T-helper 2 cell treated with Interferon-gamma antibody and Interleukin-4, amounts not matched to agents 100 ng/mL and 5 ng/mL, for 36 hours (primary cell): ENCODE results near the gene NIPAL3. TPM values are rescaled to one million over a fixed set of nuclear protein-coding genes. Genes with fewer than 3 reads are reported as not detected.
"Not testable (repeated sequence)": the region's sequence is repeated elsewhere in the genome, so short reads cannot be mapped to it uniquely, and the experiment has no call there.

Experiments used
- intact Hi-C: fragments of 100-400 bp; cut with micrococcal nuclease; formaldehyde crosslinking; loops from one replicate; pipeline ENCODE4 v1.15.1; 2023
- total RNA-seq: library from RNA; stranded (reverse); gene quantifications from 2 replicates; pipeline ENCODE4 v1.2.3, GENCODE V29; 2022

Gene NIPAL3
- total RNA-seq, 1 donor from 2014 or later, result 33.0 TPM

GRCh38 chr1:24486331-24487065 is 70.9 kb downstream of the NIPAL3 start:
- intact Hi-C loops, result loop anchor here (1.0 to 10.0 kb wide), 2 partner anchors 16 to 48 kb away; partner anchors contain the start of gene RCAN3

GRCh38 chr1:24487455-24487854 is 71.9 kb downstream of the NIPAL3 start:
- intact Hi-C loops, result loop anchor here (10.0 kb wide), 1 partner anchor 47 kb away; no protein-coding TSS in a partner anchor

DNA sequence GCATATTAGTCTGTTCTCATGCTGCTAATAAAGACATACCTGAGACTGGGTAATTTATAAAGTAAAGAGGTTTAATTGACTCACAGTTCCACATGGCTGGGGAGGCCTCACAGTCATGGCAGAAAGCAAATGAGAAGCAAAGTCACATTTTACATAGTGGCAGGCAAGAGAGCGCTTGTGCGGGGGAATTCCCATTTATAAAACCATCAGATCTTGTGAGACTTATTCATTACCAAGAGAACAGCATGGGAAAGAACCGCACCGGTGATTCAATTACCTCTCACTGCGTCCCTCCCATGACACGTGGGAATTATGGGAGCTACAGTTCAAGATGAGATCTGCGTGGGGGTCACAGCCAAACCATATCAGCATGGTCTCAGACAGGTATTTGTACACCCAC is 72.6 kb downstream of the NIPAL3 start:
- intact Hi-C loops, result loop anchor here (10.0 kb wide), 1 partner anchor 47 kb away; no protein-coding TSS in a partner anchor

- intact Hi-C loops, result loop anchor here (10.0 kb wide), 1 partner anchor 45 kb away; no protein-coding TSS in a partner anchor
These were observed 74.1 kb downstream of the NIPAL3 start for GRCh38 chr1:24489674-24490073.

DNA sequence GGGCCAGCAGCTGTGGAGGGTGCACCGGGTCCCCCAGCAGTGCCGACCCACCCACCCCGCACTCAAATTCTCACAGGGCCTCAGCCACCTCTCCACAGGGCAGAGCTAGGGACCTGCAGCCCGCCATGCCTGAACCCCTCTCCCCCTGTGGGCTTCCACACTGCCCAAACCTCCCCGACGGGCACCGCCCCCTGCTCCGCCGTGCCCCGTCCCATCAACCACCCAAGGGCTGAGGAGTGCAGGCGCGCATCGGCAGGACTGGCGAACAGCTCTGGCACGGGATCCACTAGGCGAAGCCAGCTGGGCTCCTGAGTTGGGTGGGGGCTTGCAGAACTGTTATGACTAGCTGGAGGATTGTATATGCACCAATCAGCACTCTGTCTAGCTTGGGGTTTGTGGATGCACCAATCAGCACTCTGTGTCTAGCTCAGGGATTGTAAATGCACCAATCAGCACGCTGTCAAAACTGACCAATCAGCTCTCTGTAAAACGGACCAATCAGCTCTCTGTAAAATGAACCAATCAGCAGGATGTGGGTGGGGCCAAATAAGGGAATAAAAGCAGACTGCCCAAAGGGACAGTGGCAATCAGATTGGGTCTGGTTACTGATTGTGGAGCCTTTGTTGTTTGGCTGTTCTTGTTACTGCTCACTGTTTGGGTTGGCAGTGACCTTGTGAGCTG is 74.6 kb downstream of the NIPAL3 start:
- intact Hi-C loops, result no loop called here

GRCh38 chr1:24491577-24492360 is 76.2 kb downstream of the NIPAL3 start:
- intact Hi-C loops, result no loop called here

DNA sequence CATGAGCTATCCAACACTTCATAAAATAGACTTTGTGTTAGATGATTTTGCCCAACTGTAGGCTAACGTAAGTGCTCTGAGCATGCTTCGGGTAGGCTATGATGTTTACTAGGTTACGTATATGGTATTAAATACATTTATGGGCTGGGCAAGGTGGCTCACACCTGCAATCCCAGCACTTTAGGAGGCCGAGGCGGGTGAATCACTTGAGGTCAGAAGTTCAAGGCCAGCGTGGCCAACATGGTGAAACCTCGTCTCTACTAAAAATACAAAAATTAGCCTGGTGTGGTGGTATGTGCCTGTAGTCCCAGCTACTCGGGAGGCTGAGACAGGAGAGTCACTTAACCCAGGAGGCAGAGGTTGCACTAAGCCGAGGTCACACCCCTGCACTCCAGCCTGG is 77.3 kb downstream of the NIPAL3 start:
- intact Hi-C loops, result not testable (repeated sequence)

GRCh38 chr1:24493785-24494184 is 78.2 kb downstream of the NIPAL3 start:
- intact Hi-C loops, result no loop called here

GRCh38 chr1:24498589-24498988 is 83.0 kb downstream of the NIPAL3 start:
- intact Hi-C loops, result no loop called here

DNA sequence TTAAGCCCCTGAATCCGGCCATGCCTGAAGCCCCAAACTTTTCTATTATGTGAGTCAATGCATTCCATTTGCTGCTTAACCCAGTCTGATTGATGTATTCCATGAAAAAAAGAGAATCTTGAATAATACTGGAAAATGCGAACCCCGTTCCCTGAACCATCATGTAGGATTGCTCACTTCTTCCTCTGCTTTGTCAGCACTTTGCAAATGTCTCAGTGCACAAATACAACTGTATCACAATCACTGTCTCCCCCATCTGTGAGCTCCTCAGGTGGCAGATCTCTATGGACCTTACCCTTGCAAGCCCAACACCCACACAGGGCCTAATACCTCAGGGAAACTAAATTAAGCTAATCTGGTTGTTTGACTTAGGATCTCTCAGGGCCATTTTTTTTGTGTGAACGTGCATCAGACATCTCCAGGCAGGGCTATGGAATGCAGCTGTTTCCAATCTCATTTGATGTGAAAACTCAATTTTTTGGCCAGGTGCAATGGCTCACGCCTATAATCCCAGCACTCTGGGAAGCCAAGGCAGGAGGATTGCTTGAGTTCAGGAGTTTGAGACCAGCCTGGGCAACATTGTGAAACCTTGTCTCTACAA is 84.9 kb downstream of the NIPAL3 start:
- intact Hi-C loops, result loop anchor here (10.0 kb wide), 2 partner anchors 244 to 306 kb away; partner anchors contain the start of gene CLIC4

GRCh38 chr1:24501371-24502064 is 85.9 kb downstream of the NIPAL3 start:
- intact Hi-C loops, result loop anchor here (1.0 to 10.0 kb wide), 7 partner anchors 15 to 731 kb away; partner anchors contain the start of genes CLIC4, NIPAL3 and SYF2

- intact Hi-C loops, result loop anchor here (1.0 to 10.0 kb wide), 7 partner anchors 16 to 731 kb away; partner anchors contain the start of genes CLIC4, NIPAL3 and SYF2
These were observed 86.6 kb downstream of the NIPAL3 start for GRCh38 chr1:24502065-24502708.

DNA sequence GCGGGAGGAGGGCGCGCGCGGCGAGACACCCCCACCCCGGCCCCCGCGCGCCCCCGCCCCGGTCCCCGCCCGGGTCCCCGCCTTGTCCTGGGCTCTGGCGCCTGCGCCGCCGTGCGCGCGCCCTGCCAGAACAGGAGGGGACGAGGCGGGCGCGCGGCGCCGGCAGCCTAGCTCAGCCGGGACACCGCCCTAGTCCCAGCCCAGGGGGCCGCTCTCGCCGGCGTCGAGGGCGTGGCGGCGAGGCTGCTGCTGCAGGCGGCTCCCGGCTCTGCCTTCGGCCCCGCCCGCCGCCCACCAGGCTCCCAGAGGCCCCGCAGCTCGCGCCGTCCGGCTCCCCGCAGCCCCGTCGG is 87.1 kb downstream of the NIPAL3 start, which contains the start of gene RCAN3:
Gene RCAN3 (plus strand): TSS at position 128 of the 350 bp plus-strand sequence. CDS start 11,537 bp downstream, outside the sequence.
- intact Hi-C loops, result loop anchor here (1.0 to 10.0 kb wide), 7 partner anchors 16 to 730 kb away; partner anchors contain the start of genes CLIC4, NIPAL3 and SYF2

- intact Hi-C loops, result loop anchor here (2.0 to 10.0 kb wide), 3 partner anchors 242 to 730 kb away; partner anchors contain the start of genes CLIC4 and SYF2
These were observed 87.6 kb downstream of the NIPAL3 start for GRCh38 chr1:24503059-24503751.

- intact Hi-C loops, result loop anchor here (2.0 to 10.0 kb wide), 3 partner anchors 241 to 729 kb away; partner anchors contain the start of genes CLIC4 and SYF2
These were observed 88.4 kb downstream of the NIPAL3 start for GRCh38 chr1:24503870-24504523.

- intact Hi-C loops, result loop anchor here (10.0 kb wide), 2 partner anchors 240 to 310 kb away; partner anchors contain the start of gene CLIC4
These were observed 89.0 kb downstream of the NIPAL3 start for GRCh38 chr1:24504560-24504959.

GRCh38 chr1:24505816-24506215 is 90.2 kb downstream of the NIPAL3 start:
- intact Hi-C loops, result loop anchor here (10.0 kb wide), 2 partner anchors 239 to 311 kb away; partner anchors contain the start of gene CLIC4
